GM18520 (cell line): ENCODE data around the gene TLE1.

Experiments used
- ATAC-seq: cut with Tn5 transposase; IDR thresholded peaks from one replicate; pipeline ENCODE4 v1.9.1; 2021; ENCODE audit not compliant: unreplicated experiment

TLE1 gene

GRCh38 chr9:81579381-81579780 lies 110.0 kb downstream of the TLE1 start:
- ATAC-seq = no peak

- ATAC-seq = no peak
Measured at GRCh38 chr9:81578606-81579005, 110.7 kb downstream of the TLE1 start.

- ATAC-seq = no peak
Measured at GRCh38 chr9:81575956-81576355, 113.4 kb downstream of the TLE1 start.

DNA sequence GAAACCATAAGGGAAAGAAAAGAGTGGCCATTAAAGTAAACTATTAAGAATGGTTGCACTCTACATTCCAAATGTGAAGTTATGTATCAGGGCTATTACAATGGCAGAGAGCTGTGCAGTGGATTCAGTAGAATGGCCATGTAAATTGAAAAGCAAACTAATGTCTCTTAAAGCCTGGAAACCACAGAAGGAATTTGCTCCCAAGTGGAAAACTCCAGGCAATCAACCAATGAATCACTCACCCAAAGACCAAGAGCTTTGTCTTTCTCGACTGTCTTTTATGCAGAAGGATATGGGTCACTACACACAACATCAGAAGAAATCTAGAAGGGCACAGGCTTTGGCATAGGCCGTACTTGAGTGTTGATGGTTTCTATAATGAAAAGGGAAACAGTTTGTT lies 114.9 kb downstream of the TLE1 start:
- no peak for ATAC-seq

DNA sequence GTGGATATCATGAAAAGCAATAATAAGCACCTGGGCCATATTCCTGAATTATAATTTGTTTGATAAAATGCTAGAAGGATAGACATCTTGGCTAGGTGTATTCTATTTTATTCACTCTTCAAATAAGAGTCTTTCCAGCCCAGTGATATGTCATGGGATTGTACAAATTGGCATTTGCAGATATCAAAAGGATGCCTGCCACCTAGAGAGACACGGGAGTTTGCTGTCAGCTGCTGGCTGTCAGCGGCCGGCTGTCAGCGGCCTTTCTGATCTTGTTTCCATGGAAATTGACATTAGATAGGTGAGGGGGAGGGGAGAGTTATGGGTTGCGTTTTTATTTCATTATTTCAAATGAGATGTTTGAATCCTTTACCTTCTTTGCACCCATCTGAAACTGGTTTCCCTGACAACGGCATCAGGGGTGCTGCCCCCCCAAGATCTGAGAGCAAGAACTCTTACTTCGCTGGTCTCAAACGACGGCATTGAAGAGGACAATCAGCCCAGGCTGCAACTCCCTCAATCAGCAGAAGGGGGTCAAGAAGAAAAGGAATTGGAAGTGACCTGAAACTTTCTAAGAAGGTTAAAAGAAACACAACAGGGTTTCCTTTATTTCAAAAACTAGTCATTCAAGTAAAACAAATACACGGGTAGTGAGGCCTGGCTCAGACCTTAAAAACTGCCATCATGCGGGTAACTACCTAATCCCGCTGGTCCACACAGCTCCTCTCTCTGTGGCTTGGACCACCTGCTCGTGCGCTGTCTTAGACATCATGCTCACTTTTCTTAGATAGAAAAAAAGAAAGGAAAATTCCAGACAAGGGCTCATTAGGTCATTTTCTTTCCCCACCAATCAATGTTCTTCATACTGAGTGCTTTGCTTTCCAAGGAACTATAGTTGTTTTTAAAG lies 115.7 kb downstream of the TLE1 start:
- no peak for ATAC-seq

GRCh38 chr9:81570083-81570482 lies 119.3 kb downstream of the TLE1 start:
- no peak for ATAC-seq

GRCh38 chr9:81566074-81566698 lies 123.2 kb downstream of the TLE1 start:
- ATAC-seq = no peak

DNA sequence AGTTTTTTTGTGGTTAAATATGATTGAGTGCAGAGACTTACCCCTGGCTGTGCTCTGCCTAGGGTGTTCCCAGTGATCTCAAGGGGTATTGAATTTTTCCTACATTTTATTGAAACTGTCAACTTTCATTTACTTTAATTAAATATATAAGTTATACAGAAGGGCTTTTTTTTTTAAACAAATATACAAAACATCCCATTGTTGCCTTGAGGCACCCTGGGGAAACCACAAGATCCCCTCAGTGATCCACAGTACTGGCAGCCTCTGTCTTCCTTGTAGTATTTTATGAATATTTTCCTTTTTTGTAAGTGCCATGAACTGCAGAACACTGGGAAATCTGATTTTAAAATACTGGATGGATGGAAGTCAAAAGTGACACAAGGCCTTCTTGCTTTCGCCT lies 123.7 kb downstream of the TLE1 start:
- ATAC-seq = no peak

- ATAC-seq = no peak
Measured at GRCh38 chr9:81565144-81565543, 124.2 kb downstream of the TLE1 start.

GRCh38 chr9:81564632-81565031 lies 124.7 kb downstream of the TLE1 start:
- no peak for ATAC-seq

GRCh38 chr9:81563739-81564138 lies 125.6 kb downstream of the TLE1 start:
- ATAC-seq = no peak

DNA sequence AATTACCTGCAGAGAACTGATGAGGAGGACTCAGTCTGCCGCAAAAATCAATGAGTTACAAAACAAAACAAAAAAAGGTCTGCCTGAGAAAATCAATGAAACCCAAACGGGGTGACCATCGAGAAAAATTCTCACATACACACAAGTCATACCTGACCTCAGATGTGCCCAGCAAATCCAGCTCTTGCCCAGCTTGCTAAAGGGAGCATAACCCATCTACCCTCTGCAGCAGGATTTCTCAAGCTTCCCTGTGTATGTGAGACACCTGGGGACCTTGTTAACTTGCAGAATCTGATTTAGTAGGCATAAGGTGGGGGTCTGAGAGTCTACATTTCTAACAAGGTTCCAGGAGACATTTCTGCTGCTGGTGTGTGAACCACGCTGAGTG lies 126.3 kb downstream of the TLE1 start:
- ATAC-seq = no peak

DNA sequence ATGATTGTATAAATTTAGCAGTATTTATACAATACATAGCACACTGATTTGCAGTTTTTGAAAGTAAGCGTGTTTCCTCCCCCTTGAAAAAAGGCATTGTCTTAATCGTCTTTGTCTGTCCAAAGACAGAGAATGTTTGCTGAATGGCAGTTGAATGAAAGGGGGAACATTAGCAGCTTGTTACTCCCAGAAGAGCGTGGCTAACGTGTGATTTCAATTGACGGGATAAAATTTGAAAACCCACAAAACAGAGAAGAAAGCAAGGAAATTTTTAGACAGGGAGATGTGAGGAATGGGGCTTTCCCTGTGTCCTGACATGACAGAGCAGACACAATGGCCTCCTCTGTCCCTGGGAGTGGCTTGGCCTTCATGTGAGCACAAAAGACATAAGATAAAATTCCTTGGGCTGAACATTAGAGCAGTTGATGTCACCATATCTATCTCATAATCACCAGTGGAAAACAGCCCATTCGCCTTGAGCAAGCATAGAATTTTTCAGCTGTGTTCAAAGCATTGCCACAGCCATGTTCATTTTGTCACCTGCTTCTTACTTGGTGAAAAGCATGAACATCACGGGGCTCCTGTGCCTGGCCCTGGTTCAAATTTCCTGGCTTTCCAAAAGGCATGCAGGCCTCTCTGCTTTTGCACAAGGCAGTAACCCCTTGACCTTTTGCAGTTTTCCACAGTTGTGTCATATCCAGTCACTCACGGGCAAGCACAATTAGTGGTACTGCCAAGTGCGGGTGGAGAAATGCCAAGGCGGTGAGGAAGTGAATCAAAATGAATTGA lies 126.9 kb downstream of the TLE1 start:
- ATAC-seq = no peak

DNA sequence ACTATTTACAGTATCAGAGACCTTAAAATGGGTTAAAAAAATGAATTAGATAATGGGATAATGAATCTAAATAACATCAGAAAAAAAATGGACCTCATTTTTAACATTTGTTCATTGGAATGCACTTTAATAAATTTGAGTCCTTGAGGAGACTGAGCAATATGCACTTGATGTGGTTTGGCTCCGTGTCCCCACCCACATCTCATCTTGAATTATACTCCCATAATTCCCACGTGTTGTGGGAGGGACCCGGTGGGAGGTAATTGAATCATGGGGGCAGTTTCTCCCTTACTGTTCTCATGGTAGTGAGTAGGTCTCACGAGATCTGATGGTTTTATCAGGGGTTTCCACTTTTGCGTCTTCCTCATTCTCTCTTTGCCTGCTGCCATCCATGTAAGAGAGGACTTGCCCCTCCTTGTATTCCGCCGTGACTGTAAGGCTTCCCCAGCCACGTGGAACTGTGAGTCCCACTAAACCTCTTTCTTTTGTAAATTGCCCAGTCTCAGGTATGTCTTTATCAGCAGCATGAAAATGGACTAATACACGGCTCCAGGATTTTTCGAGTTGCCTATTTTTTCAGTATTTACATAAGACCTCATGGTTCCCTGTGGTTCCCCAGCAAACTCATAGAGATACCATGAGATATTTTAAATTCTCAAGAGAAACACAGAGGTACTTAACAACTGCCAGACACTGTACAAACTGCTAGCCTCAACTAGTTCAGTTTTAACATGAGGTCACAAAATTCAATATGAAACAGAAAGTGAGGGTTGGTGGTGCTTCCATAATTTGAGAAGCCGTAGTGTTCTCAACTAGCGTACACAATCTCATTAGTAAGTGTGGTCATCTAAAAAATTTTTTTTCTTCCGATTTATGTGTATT lies 128.3 kb downstream of the TLE1 start:
- ATAC-seq = peak; percentile 95

DNA sequence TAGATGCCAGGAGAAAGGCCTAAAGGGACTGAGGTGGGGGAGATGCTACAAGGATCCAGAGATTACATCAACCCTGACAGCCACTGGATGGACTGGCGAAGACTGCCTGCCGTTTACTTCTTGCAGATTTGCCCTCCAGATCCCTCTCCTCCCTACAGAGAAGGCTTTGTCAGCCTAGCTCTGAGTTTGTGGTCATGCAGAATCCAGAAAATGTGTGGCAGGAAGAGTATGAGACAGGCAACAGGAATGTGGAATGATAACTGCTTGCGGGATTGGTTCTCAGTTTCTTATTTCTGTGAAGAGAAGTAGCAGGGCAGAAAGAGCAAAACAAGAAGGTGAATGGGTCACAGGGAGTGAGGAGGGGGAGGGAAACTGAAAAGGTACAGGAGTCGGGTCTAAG lies 129.6 kb downstream of the TLE1 start:
- no peak for ATAC-seq

DNA sequence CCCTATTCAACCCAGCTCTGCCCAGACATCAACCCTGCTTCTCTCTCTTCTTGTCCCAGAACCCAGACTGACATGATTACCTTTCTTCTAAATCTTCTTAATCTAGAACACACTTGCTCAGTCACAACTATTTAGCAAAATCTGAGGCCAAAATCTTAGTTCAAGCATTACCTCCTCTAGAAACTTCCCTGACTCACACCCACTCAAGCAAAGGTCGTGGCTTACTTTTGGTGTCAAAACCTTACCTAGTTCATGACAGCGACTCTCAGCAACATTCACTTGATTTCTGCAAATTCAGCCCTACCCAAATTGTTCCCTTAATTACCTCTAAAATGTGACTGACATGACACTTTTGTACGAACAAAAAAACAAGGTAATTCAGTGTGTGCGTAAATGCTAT lies 130.2 kb downstream of the TLE1 start:
- no peak for ATAC-seq

DNA sequence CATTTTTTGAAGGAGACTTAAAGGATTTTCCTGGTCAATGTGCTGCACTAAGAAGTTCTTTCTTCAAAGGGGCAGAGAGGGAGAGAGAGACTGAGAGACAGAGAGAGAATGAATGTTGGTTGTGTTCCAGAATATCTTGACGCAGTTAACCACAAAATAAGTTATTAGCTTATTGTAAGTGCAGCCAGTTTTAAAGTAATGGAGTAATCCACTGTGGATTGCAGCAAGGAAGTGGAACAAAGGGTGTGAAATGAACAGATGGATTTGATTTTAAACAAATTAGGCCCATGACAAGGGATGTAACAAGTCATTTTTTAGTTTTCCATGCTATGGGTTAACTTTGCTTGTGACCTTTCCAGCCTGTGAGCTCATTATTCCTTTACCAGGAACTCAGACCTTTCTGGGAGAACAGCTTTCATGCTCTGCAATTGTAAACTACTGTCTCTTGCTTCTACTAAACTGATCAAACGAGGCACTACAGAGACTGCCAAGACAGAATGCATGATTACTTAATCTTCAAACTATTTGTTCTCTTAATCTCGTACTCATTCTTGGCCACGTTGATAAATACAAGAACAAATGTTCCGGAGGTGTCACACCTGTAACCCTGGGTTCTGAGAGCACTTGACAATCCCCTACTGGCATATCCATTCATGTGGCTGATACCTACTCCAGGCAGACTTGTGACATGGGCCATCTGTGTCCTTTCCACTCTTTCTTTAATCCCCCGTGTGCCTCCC lies 131.1 kb downstream of the TLE1 start:
- ATAC-seq = no peak

GRCh38 chr9:81557452-81558090 lies 131.8 kb downstream of the TLE1 start:
- ATAC-seq = no peak

- no peak for ATAC-seq
Measured at GRCh38 chr9:81556923-81557322, 132.4 kb downstream of the TLE1 start.

GRCh38 chr9:81552581-81552991 lies 136.8 kb downstream of the TLE1 start:
- no peak for ATAC-seq
